Loucy (cell line): Measurements from ENCODE around the gene VCL.

Experiments used
- CTCF ChIP-seq: fragments of 200-600 bp; sonication (generic); conservative IDR thresholded peaks from 2 replicates; pipeline ENCODE4 v1.5.1; 2014; ENCODE audit warnings: mild to moderate bottlenecking, antibody characterized with exemption, low read length
- EZH2phosphoT487 ChIP-seq: fragments of 200-600 bp; IDR thresholded peaks from 2 replicates; pipeline ENCODE4 v1.6.1; 2018; ENCODE audit warnings: antibody characterized with exemption, mild to moderate bottlenecking, moderate library complexity, borderline replicate concordance

DNA sequence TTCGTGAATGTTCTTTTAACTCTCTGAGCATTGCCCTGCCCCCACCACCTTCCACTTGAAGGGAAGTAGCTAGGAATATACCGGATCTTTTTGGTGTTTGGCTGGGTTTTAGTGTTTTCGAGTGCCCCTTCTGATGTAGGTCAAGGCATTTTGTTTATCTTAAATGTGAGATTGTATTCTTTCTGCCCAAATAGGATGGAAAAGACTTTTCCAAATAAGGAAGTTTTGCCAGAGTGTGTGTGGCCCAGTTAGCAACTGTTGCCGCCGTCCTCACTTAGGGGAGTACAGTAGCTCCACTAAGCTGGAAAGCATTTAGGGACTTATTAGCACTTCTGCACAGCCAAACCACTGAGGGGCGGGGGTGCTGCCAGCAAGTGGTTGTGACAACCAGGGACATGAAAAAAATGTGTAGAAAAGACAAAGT is 29.8 kb upstream of the VCL start:
- TF ChIP-seq CTCF (no peak), EZH2phosphoT487 (no peak)
